Ovary (tissue), 3 donors: Measurements from ENCODE around the gene ARHGAP9.

ENCODE experiments used
- CTCF ChIP-seq, 3 donors: fragments of 450-650 bp in 2 of 3; fragments of 200-600 bp in 1 of 3; IDR thresholded peaks; one replicate each; pipeline versions ENCODE4 v1.5.1 to v1.8.0; 2016 to 2022; ENCODE audit warnings: antibody characterized with exemption in 3 of 3, mild to moderate bottlenecking in 1 of 3
- EP300 ChIP-seq: sonication (generic); formaldehyde crosslinking; IDR thresholded peaks from one replicate; pipeline ENCODE4 v1.6.1; 2017; ENCODE audit warnings: antibody characterized with exemption
- POLR2A ChIP-seq: fragments of 450-650 bp; IDR thresholded peaks from one replicate; pipeline ENCODE4 v1.6.1; 2017; ENCODE audit warnings: antibody characterized with exemption, mild to moderate bottlenecking, moderate library complexity
- donor health status: DM: no; HTN: no; CAD: no.

GRCh38 chr12:57485695-57486094 is 6.0 kb upstream of the ARHGAP9 start:
- TF ChIP-seq CTCF (IDR thresholded peaks at IDR 0.05), result no peak
- TF ChIP-seq POLR2A, result no peak
- TF ChIP-seq EP300, result no peak
